ENCODE measurements around the gene ZDHHC6.
A peak's percentile ranks its signal among the peaks of the same experiment; 100 is the strongest.
"Not testable (repeated sequence)": the region's sequence is repeated elsewhere in the genome, so short reads cannot be mapped to it uniquely, and the experiment has no call there.

ZDHHC6 gene

GRCh38 chr10:112481602-112482001 lies 34.9 kb upstream of the ZDHHC6 start:
- DNase-seq (ENCODE audit: low read depth in 2 of 2) = no peak
- TF ChIP-seq, protein P1, sequence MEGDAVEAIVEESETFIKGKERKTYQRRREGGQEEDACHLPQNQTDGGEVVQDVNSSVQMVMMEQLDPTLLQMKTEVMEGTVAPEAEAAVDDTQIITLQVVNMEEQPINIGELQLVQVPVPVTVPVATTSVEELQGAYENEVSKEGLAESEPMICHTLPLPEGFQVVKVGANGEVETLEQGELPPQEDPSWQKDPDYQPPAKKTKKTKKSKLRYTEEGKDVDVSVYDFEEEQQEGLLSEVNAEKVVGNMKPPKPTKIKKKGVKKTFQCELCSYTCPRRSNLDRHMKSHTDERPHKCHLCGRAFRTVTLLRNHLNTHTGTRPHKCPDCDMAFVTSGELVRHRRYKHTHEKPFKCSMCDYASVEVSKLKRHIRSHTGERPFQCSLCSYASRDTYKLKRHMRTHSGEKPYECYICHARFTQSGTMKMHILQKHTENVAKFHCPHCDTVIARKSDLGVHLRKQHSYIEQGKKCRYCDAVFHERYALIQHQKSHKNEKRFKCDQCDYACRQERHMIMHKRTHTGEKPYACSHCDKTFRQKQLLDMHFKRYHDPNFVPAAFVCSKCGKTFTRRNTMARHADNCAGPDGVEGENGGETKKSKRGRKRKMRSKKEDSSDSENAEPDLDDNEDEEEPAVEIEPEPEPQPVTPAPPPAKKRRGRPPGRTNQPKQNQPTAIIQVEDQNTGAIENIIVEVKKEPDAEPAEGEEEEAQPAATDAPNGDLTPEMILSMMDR (IDR thresholded peaks at IDR 0.05; ENCODE audit: low read depth, low read length) = no peak
- H3K4me3 ChIP-seq (replicated peaks in 1 of 2; ENCODE audit: low read depth in 2 of 2, low read length in 2 of 2) = no peak overlapping the region

DNA sequence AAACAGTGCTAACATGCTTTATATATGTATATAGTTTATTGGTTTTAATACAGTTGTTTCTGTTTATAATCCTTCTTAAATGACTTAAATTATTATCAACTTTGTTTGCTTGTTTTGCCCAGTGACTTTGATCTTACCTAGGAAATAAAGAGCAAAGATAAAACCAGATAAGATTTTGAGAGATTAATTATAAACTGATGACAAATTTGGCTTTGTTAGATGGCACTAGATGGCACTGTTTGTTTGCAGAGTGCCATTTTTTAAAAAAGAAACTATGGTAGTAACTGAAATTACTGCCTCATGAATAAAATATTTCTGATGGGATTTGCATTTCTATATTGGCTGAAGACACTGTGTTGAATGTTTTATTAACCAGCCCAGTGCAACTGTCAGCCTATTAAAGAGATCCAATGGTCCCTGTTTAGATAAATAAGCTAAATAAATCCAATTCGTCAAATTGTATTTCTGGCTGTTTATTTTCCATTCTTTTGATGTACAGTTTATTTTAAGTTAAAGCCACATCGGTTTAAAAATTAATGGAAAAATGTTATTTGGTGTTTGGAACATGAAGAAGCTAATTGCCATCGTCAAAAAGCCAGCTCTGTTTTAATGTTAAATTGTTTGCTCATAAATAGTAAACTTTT lies 29.0 kb upstream of the ZDHHC6 start:
- TF ChIP-seq, protein P1 (IDR thresholded peaks at IDR 0.05; ENCODE audit: low read depth, low read length) = peak; percentile 26
- H3K4me3 ChIP-seq (replicated peaks in 1 of 2; ENCODE audit: low read depth in 2 of 2, low read length in 2 of 2) = no peak overlapping the region
- peak; percentile 29 to 32 for DNase-seq (ENCODE audit: low read depth in 2 of 2)

DNA sequence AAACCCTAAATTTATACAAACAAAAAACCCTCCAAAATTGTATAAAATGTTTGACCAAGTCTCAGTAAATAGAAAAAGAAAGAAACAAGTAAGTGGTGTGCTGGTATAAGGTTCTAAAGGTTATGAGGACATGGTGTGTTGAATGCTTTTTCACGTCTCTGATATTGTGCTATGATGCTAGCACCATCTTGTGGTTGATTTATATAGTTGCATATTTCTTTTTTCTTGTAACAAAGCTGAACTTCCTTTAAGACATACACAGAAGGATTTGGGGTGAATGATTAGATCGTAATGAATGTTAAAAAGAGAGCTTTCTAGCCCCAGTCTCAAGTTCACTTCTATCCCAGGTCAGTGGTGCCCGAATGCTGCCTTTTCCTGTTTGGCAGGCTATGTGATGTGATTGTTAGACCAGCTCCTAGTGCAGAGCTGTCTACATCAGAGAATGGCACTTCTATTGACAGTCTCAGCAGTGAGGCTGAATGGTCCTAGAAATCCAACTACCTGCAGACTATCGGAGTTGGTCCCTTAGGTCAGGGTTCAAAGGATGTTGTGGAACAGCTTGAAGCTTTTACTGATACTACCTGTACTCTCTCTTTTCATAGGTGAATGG lies 25.3 kb upstream of the ZDHHC6 start:
- peak; percentile 75 to 78 for DNase-seq (ENCODE audit: low read depth in 2 of 2)

DNA sequence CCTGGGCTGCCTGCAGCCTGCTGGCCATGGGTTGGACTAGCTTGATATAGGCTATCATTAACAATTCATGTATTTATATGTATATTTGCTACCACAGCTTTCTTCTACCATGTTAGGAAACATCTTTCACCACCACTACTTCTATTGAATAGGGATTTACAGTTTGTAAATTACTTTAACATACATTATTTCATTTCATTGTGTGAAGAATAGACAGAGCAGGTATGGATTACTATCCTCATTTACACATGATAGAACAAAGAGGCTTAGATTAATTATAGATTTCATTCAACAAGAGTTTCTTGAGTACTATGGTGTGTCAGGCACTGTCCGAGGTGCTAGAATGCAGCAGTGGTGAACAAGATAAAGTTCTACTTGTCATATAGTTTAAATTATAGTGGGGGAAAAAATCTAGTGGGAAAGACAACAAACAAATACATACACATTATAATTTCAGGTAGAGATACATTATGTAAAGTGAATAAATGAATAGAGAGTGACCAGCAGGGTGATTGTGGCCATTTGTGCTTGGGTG lies 20.9 kb upstream of the ZDHHC6 start:
- TF ChIP-seq, protein P1 (IDR thresholded peaks at IDR 0.05; ENCODE audit: low read depth, low read length) = no peak
- H3K4me3 ChIP-seq (replicated peaks in 1 of 2; ENCODE audit: low read depth in 2 of 2, low read length in 2 of 2) = no peak overlapping the region
- DNase-seq (ENCODE audit: low read depth in 2 of 2) = no peak

More for the DNA sequence above, 25.3 kb upstream of the ZDHHC6 start:
- H3K4me3 ChIP-seq (replicated peaks in 1 of 2; ENCODE audit: low read depth in 2 of 2, low read length in 2 of 2) = no peak overlapping the region
- TF ChIP-seq, protein P1 (IDR thresholded peaks at IDR 0.05; ENCODE audit: low read depth, low read length) = peak; percentile 65

- TF ChIP-seq, protein P1 (IDR thresholded peaks at IDR 0.05; ENCODE audit: low read depth, low read length) = no peak
- no peak overlapping the region for H3K4me3 ChIP-seq (replicated peaks in 1 of 2; ENCODE audit: low read depth in 2 of 2, low read length in 2 of 2)
- DNase-seq (ENCODE audit: low read depth in 2 of 2) = no peak
These were observed 20.1 kb upstream of the ZDHHC6 start for GRCh38 chr10:112466802-112467201.

DNA sequence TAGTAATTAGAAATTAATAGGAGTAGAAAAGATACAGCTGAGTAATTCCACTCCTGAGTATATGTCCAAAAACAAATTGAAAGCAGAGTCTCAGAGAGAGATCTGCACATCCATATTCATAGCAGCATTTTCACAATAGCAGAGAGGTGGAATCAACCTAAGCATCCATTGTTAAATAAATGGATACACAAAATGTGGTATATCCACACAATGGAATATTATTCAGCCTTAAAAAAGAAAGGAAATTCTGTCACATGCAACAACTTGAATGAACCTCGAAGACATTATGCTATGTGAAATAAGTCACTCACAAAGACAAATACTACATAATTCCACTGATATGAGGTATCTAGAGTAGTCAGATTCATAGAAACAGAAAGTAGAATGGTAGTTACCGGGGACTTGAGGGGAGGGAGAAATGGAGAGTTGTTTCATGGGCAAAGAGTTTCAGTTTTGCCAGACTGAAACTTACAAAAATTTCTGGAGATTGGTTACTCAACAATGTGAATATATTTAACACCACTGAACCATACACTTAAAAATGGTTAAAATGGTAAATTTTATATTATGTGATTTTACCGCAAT lies 18.7 kb upstream of the ZDHHC6 start:
- TF ChIP-seq, protein P1 (IDR thresholded peaks at IDR 0.05; ENCODE audit: low read depth, low read length) = no peak
- DNase-seq (ENCODE audit: low read depth in 2 of 2) = no peak
- no peak overlapping the region for H3K4me3 ChIP-seq (replicated peaks in 1 of 2; ENCODE audit: low read depth in 2 of 2, low read length in 2 of 2)

- not testable (repeated sequence) for H3K4me3 ChIP-seq (replicated peaks in 1 of 2; ENCODE audit: low read depth in 2 of 2, low read length in 2 of 2)
These were observed 17.4 kb upstream of the ZDHHC6 start for GRCh38 chr10:112464074-112464473.

More at GRCh38 chr10:112464074-112464473, 17.4 kb upstream of the ZDHHC6 start:
- DNase-seq (ENCODE audit: low read depth in 2 of 2) = not testable (repeated sequence)

Measured in cardiac fibroblast (primary cell).